Heart left ventricle (tissue), 13 donors: ENCODE measurements around the gene CUX1.

ENCODE experiments used
- CTCF ChIP-seq, 12 donors: fragments of 200-600 bp; sonication (generic) in 4 of 12; IDR thresholded peaks; one replicate each; pipeline versions ENCODE4 v1.5.0 to v1.8.0; 2018 to 2022; ENCODE audit warnings: antibody characterized with exemption in 12 of 12, mild to moderate bottlenecking in 5 of 12
- POLR2A ChIP-seq, 2 donors: fragments of 450-650 bp; IDR thresholded peaks; one replicate each; pipeline ENCODE4 v1.6.1; 2017; ENCODE audit warnings: antibody characterized with exemption in 2 of 2, mild to moderate bottlenecking in 2 of 2, moderate library complexity in 2 of 2
- donor health status: ischemic (EF 13 %, LVEDD 7.1; RV severe dilation, severe dysfunction).
- donor health status: DM: no; HTN: yes; CAD: no.
- donor health status: DM: no; HTN: no; CAD: no.
- donor health status: ischemic (EF 25% LVEDD 6.9; RV normal size, moderate dysfunction).
- donor health status: ischemic (EF 25% LVEDD 5.7; RV mildly dilated, moderate dysfunction).
- donor health status: ischemic (EF 35%, LVEDD 5.7; RV mildly dilated, moderate dysfunction).
- donor health status: nonischemic (EF 11% LVEDD 7.7; RV severe dilation, severe dysfunction).
- donor health status: DM: yes; HTN: yes; CAD: no.
- donor health status: PGD.
- donor health status: ischemic (EF 29% LVEDD 5.4; RV normal size, mild dysfunction).
- donor health status: nonischemic (EF 23%, LVEDD 6.1; RV moderate dilation, normal function).

GRCh38 chr7:101948650-101949049, 131.2 kb downstream of the CUX1 start:
- TF ChIP-seq CTCF (IDR thresholded peaks at IDR 0.05) (no peak), POLR2A (IDR thresholded peaks at IDR 0.05) (no peak)
